ENCODE results near the gene PREX1. TPM values are rescaled to one million over a fixed set of nuclear protein-coding genes. Genes with fewer than 3 reads are reported as not detected.

The PREX1 gene
- total RNA-seq, 4 donors from 2014 or later: 7.5 to 10.9 (median 9.1) TPM

DNA sequence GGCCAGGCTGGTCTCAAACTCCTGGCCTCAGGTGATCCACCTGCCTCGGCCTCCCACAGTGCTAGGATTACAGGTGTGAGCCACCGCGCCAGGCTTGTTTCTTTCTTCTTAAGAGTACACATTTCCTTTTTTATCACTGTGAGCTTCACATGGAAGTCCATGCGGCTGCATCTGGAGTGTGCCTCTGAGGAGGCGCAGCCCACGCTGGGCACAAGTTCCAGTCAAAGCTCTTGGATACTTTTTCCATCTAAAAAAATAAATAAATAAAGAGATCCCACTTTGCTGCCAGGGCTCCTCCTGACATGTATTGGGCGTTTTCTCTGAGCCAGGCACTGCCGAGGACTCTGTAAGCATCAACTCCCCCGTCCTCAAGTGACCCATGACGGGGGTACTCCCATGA, 123.0 kb downstream of the PREX1 start:
- no peak overlapping the region for H3K27ac ChIP-seq
- H3K9me3 ChIP-seq: no peaks in the 10 kb centered on the region
- TF ChIP-seq, protein P1, sequence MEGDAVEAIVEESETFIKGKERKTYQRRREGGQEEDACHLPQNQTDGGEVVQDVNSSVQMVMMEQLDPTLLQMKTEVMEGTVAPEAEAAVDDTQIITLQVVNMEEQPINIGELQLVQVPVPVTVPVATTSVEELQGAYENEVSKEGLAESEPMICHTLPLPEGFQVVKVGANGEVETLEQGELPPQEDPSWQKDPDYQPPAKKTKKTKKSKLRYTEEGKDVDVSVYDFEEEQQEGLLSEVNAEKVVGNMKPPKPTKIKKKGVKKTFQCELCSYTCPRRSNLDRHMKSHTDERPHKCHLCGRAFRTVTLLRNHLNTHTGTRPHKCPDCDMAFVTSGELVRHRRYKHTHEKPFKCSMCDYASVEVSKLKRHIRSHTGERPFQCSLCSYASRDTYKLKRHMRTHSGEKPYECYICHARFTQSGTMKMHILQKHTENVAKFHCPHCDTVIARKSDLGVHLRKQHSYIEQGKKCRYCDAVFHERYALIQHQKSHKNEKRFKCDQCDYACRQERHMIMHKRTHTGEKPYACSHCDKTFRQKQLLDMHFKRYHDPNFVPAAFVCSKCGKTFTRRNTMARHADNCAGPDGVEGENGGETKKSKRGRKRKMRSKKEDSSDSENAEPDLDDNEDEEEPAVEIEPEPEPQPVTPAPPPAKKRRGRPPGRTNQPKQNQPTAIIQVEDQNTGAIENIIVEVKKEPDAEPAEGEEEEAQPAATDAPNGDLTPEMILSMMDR (IDR thresholded peaks at IDR 0.05 in 4 of 5, conservative IDR thresholded peaks at IDR 0.05 in 1 of 5): no peak
- no peak for TF ChIP-seq POLR2A (IDR thresholded peaks at IDR 0.05)
- peaks cover 7 to 34% of the 10 kb centered on the region in 2 donors for H3K4me1 ChIP-seq
- intact Hi-C loops (cut with DNase I; ENCODE audit: low total_unique reads): no loop called here
- ATAC-seq (no peak), DNase-seq (peak in 1 of 2 donors; percentile 9)
- H3K36me3 ChIP-seq: no peaks in the 10 kb centered on the region
- H3K4me3 ChIP-seq: no peak overlapping the region
- no peaks in the 10 kb centered on the region for H3K27me3 ChIP-seq
- in situ Hi-C loops (cut with MboI; ENCODE audit: low sequenced_read_pairs in 4 of 4): no loop called here

DNA sequence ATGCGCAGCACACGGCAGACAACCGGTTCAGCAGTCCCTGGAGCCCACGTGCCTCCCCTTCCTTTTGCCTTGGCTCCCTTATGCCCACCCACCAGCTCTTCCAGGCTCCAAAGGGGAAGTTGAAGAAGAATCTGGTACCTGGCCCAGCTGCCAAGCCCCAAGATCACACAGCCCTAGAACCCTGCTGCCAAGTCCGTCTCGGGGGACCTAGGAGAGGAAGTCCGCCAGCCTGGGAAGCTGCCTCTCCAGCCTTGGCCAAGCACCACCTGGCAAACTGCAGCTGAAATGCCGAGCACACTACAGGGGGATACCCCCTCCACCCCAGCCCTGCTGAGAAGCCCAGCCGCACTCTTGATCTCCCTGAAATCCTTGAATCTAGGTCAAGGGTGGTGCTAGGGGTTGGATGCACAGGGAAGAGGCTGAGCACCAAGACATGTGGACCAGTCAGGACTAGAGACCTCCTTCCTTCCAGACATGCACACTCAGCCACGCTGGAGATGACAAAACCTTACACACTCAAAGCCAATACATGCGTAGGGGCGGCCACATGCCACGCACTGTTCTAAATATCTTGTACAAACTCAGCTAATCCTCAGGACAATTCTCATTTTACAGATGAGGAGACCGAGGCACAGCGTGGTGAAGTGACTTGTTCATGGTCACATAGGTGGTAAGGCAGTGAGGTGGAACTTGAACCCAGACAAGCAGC, 124.1 kb downstream of the PREX1 start:
- H3K27ac ChIP-seq: no peak overlapping the region
- TF ChIP-seq POLR2A (IDR thresholded peaks at IDR 0.05): no peak
- TF ChIP-seq, protein P1 (IDR thresholded peaks at IDR 0.05 in 4 of 5, conservative IDR thresholded peaks at IDR 0.05 in 1 of 5): no peak
- ATAC-seq: no peak
- intact Hi-C loops (cut with DNase I; ENCODE audit: low total_unique reads) (no loop called here), in situ Hi-C loops (cut with MboI; ENCODE audit: low sequenced_read_pairs in 4 of 4) (no loop called here)
- peak in 1 of 2 donors; percentile 15 for DNase-seq
- peaks cover 7 to 34% of the 10 kb centered on the region in 2 donors for H3K4me1 ChIP-seq
- H3K36me3 ChIP-seq: no peaks in the 10 kb centered on the region
- no peaks in the 10 kb centered on the region for H3K9me3 ChIP-seq
- H3K27me3 ChIP-seq: no peaks in the 10 kb centered on the region
- no peak overlapping the region for H3K4me3 ChIP-seq

DNA sequence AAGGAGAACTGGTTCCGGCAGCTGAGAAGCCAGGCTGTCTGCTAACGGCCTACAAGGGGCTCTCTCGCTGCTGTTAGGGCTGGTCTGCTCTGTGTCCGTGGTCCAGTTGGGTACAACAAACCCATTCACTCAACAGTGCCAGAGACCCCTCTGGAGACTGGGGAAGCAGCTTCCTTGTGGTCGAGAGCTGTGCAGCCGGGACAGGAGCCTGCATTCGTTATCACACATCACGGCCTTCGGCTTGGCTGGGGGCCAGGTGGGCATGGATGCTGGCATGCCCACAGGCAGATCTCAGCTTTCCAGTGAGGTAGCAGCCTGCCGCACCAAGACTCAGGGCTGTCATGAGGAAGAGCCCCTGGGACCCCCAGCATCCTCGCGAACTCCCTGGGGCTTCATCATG, 124.7 kb downstream of the PREX1 start:
- peaks cover 7 to 36% of the 10 kb centered on the region in 2 donors for H3K4me1 ChIP-seq
- peak in 1 of 2 donors; percentile 24 for DNase-seq
- no peak for ATAC-seq
- intact Hi-C loops (cut with DNase I; ENCODE audit: low total_unique reads): no loop called here
- no peak overlapping the region for H3K4me3 ChIP-seq
- H3K27me3 ChIP-seq: no peaks in the 10 kb centered on the region
- H3K27ac ChIP-seq: no peak overlapping the region
- TF ChIP-seq, protein P1 (IDR thresholded peaks at IDR 0.05 in 4 of 5, conservative IDR thresholded peaks at IDR 0.05 in 1 of 5): no peak
- TF ChIP-seq POLR2A (IDR thresholded peaks at IDR 0.05): no peak
- in situ Hi-C loops (cut with MboI; ENCODE audit: low sequenced_read_pairs in 4 of 4): no loop called here
- no peaks in the 10 kb centered on the region for H3K9me3 ChIP-seq
- H3K36me3 ChIP-seq: no peaks in the 10 kb centered on the region

DNA sequence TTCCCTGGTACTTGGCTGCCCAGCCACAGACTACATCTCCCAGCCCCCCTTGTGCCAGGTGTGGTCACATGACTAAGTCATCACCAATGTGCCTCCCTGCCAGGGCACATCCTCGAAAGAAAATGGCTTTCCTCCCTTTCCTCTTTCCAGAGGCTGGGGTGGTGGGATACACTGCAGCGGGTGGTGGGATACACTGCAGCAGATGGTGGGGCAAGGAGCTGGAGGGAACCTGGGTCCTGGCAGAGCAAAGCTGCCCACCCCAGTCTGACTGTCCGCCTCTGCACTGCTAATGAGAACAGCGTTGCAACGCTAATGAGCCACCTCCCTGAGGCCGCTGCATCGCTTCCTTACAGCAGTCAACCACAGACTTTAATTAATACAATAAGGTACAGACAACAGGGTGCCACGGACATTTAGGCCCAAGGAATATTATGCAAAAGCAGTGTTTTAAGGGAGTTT, 125.3 kb downstream of the PREX1 start:
- no peaks in the 10 kb centered on the region for H3K27me3 ChIP-seq
- TF ChIP-seq, protein P1 (IDR thresholded peaks at IDR 0.05 in 4 of 5, conservative IDR thresholded peaks at IDR 0.05 in 1 of 5): no peak
- TF ChIP-seq POLR2A (IDR thresholded peaks at IDR 0.05): no peak
- no peaks in the 10 kb centered on the region for H3K9me3 ChIP-seq
- H3K4me1 ChIP-seq: peaks cover 12 to 36% of the 10 kb centered on the region in 2 donors
- no peak overlapping the region for H3K4me3 ChIP-seq
- in situ Hi-C loops (cut with MboI; ENCODE audit: low sequenced_read_pairs in 4 of 4): no loop called here
- ATAC-seq (no peak), DNase-seq (peak in 1 of 2 donors; percentile 11)
- intact Hi-C loops (cut with DNase I; ENCODE audit: low total_unique reads): no loop called here
- no peaks in the 10 kb centered on the region for H3K36me3 ChIP-seq
- H3K27ac ChIP-seq: no peak overlapping the region

Data from gastrocnemius medialis (tissue), 4 donors.